Measurements from ENCODE around the gene EFNB3. TPM values are rescaled to one million over a fixed set of nuclear protein-coding genes. Genes with fewer than 3 reads are reported as not detected.
A peak's percentile ranks its signal among the peaks of the same experiment; 100 is the strongest.

EFNB3 gene
- total RNA-seq, 1 experiment from 2014 or later: 10.0 TPM

- H3K4me3 ChIP-seq (ENCODE audit: low read depth, low read length, poor library complexity, severe bottlenecking): peak within 1 kb of the TSS; percentile 91
- intact Hi-C loops (cut with micrococcal nuclease; ENCODE audit: unreplicated experiment): loop anchor here (5.0 to 10.0 kb wide), 4 partner anchors 60 to 642 kb away; partner anchors contain the start of genes FGF11, MPDU1, SAT2 and SLC16A11
- H3K27me3 ChIP-seq (replicated peaks; ENCODE audit: insufficient read depth, low read depth, low read length, poor library complexity): no peaks in the 10 kb centered on the region
- ChIA-PET CTCF (interaction anchor here (0.6 to 2.5 kb wide), 12 partner anchors 16 to 656 kb away, joined by 3 to 18 read pairs (median 4); partner anchors contain the start of genes FXR2, MPDU1 and SENP3), POLR2A (ENCODE audit: low non-redundant PET) (interaction anchor here (0.5 to 1.4 kb wide), 7 partner anchors 16 to 445 kb away, joined by 3 to 12 read pairs (median 3); partner anchors contain the start of genes GABARAP, MPDU1 and SOX15)
- peak within 1 kb of the TSS; percentile 99 for H3K27ac ChIP-seq (ENCODE audit: low read depth, low read length, poor library complexity, severe bottlenecking)
- peak; percentile 97 for DNase-seq (ENCODE audit: low spot score)
- H3K9me3 ChIP-seq (ENCODE audit: low read depth, low read length, poor library complexity, severe bottlenecking): no peaks in the 10 kb centered on the region
- TF ChIP-seq EZH2 (IDR thresholded peaks at IDR 0.05; ENCODE audit: borderline replicate concordance, low read depth, low read length, poor library complexity, severe bottlenecking) (no peak), CTCF (conservative IDR thresholded peaks at IDR 0.05; ENCODE audit: low read depth, low read length) (no peak)
- H3K36me3 ChIP-seq (ENCODE audit: insufficient read depth, low read length, poor library complexity, severe bottlenecking): no peaks in the 10 kb centered on the region
- no TSS peak for BruUV-seq (replicated peaks)
- H3K4me1 ChIP-seq (ENCODE audit: insufficient read depth, low read length, poor library complexity, severe bottlenecking): peaks cover 20% of the 10 kb centered on the region
Observed at GRCh38 chr17:7687072-7687907, 17.7 kb upstream of the EFNB3 start, which contains the start of gene TP53. TSS of gene TP53 (minus strand) at chr17:7687490. CDS start at chr17:7676594, 10,896 bp downstream.

- peak; percentile 100 for DNase-seq (ENCODE audit: low spot score)
- Histone ChIP-seq H3K36me3 (ENCODE audit: insufficient read depth, low read length, poor library complexity, severe bottlenecking) (no peaks in the 10 kb centered on the region), H3K9me3 (ENCODE audit: low read depth, low read length, poor library complexity, severe bottlenecking) (no peaks in the 10 kb centered on the region), H3K27ac (ENCODE audit: low read depth, low read length, poor library complexity, severe bottlenecking) (peak within 1 kb of the TSS; percentile 99), H3K27me3 (replicated peaks; ENCODE audit: insufficient read depth, low read depth, low read length, poor library complexity) (no peaks in the 10 kb centered on the region), H3K4me1 (ENCODE audit: insufficient read depth, low read length, poor library complexity, severe bottlenecking) (peaks cover 20% of the 10 kb centered on the region), H3K4me3 (ENCODE audit: low read depth, low read length, poor library complexity, severe bottlenecking) (peak within 1 kb of the TSS; percentile 91)
- ChIA-PET CTCF (interaction anchor here (0.6 to 2.5 kb wide), 11 partner anchors 15 to 657 kb away, joined by 3 to 18 read pairs (median 5); partner anchors contain the start of genes FXR2, MPDU1 and SENP3), POLR2A (ENCODE audit: low non-redundant PET) (interaction anchor here (0.5 to 1.4 kb wide), 8 partner anchors 17 to 446 kb away, joined by 3 to 14 read pairs (median 3); partner anchors contain the start of genes GABARAP, MPDU1 and SOX15)
- intact Hi-C loops (cut with micrococcal nuclease; ENCODE audit: unreplicated experiment): loop anchor here (5.0 to 10.0 kb wide), 4 partner anchors 61 to 643 kb away; partner anchors contain the start of genes FGF11, MPDU1, SAT2 and SLC16A11
- no TSS peak for BruUV-seq (replicated peaks)
- TF ChIP-seq CTCF (conservative IDR thresholded peaks at IDR 0.05; ENCODE audit: low read depth, low read length): peak; percentile 100
- TF ChIP-seq EZH2 (IDR thresholded peaks at IDR 0.05; ENCODE audit: borderline replicate concordance, low read depth, low read length, poor library complexity, severe bottlenecking): no peak
Observed at GRCh38 chr17:7687908-7688807, 16.8 kb upstream of the EFNB3 start, which contains the start of gene WRAP53. TSS of gene WRAP53 (plus strand) at chr17:7688477. CDS start at chr17:7688649, 172 bp downstream.

Data from A673 (cell line).